H9 (cell line): ENCODE measurements around the gene GGA2. TPM values are rescaled to one million over a fixed set of nuclear protein-coding genes. Genes with fewer than 3 reads are reported as not detected.

Source experiments
- DNase-seq: peaks from one replicate; pipeline ENCODE4 v3.0.0-alpha.2; 2017
- H2AFZ ChIP-seq: one replicate; pipeline ENCODE4 v1.6.1; 2013; ENCODE audit warnings: mild to moderate bottlenecking, low read length, control low read depth, moderate library complexity
- H2AK5ac ChIP-seq: 2 replicates; pipeline ENCODE4 v1.6.1; 2013; ENCODE audit warnings: low read length, control low read depth, mixed read lengths; ENCODE audit not compliant: insufficient read length
- H2BK120ac ChIP-seq: one replicate; pipeline ENCODE4 v1.6.1; 2013; ENCODE audit warnings: low read depth, mild to moderate bottlenecking, low read length, control low read depth, inconsistent platforms; ENCODE audit not compliant: poor library complexity, severe bottlenecking
- H2BK12ac ChIP-seq: 2 replicates; pipeline ENCODE4 v1.6.1; 2013; ENCODE audit warnings: low read length, control low read depth, mixed read lengths, low read depth; ENCODE audit not compliant: insufficient read length
- H2BK15ac ChIP-seq: 2 replicates; pipeline ENCODE4 v1.6.1; 2013; ENCODE audit warnings: low read depth, low read length, control low read depth
- H2BK20ac ChIP-seq: one replicate; pipeline ENCODE4 v1.6.1; 2013; ENCODE audit warnings: low read depth, mild to moderate bottlenecking, low read length, control low read depth, inconsistent platforms; ENCODE audit not compliant: poor library complexity, severe bottlenecking
- H2BK5ac ChIP-seq: 2 replicates; pipeline ENCODE4 v1.6.1; 2013; ENCODE audit warnings: low read length, control low read depth, mixed read lengths; ENCODE audit not compliant: insufficient read length
- H3K14ac ChIP-seq: 2 replicates; pipeline ENCODE4 v1.6.1; 2013; ENCODE audit warnings: low read length, control low read depth; ENCODE audit not compliant: insufficient read depth
- H3K18ac ChIP-seq: 2 replicates; pipeline ENCODE4 v1.6.1; 2013; ENCODE audit warnings: low read depth, mild to moderate bottlenecking, mixed read lengths, low read length, control low read depth; ENCODE audit not compliant: insufficient read length
- H3K23ac ChIP-seq: 2 replicates; pipeline ENCODE4 v1.6.1; 2013; ENCODE audit warnings: low read length, control low read depth, mixed read lengths, low read depth; ENCODE audit not compliant: insufficient read length
- H3K23me2 ChIP-seq: 2 replicates; pipeline ENCODE4 v1.6.1; 2013; ENCODE audit warnings: low read depth, mild to moderate bottlenecking, mixed read lengths, low read length, control low read depth; ENCODE audit not compliant: insufficient read length, poor library complexity, severe bottlenecking
- H3K27ac ChIP-seq: 2 replicates; pipeline ENCODE4 v1.5.1; 2013; ENCODE audit warnings: low read length, control low read depth, mixed read lengths, low read depth; ENCODE audit not compliant: insufficient read length
- H3K27me3 ChIP-seq: 2 replicates; pipeline ENCODE4 v1.6.1; 2013; ENCODE audit warnings: low read length, control low read depth, inconsistent platforms; ENCODE audit not compliant: insufficient read depth
- H3K4ac ChIP-seq: 2 replicates; pipeline ENCODE4 v1.6.1; 2013; ENCODE audit warnings: low read depth, mild to moderate bottlenecking, control low read depth, inconsistent platforms, low read length, moderate library complexity
- H3K4me1 ChIP-seq: 2 replicates; pipeline ENCODE4 v1.6.1; 2013; ENCODE audit warnings: low read length, control low read depth, inconsistent platforms; ENCODE audit not compliant: insufficient read depth
- H3K4me2 ChIP-seq: 2 replicates; pipeline ENCODE4 v1.6.1; 2013; ENCODE audit warnings: low read length, control low read depth, mixed read lengths; ENCODE audit not compliant: insufficient read length, insufficient read depth
- H3K56ac ChIP-seq: 2 replicates; pipeline ENCODE4 v1.6.1; 2013; ENCODE audit warnings: low read depth, mild to moderate bottlenecking, mixed read lengths, low read length, control low read depth; ENCODE audit not compliant: insufficient read length
- H3K79me1 ChIP-seq: 2 replicates; pipeline ENCODE4 v1.6.1; 2013; ENCODE audit warnings: low read depth, mild to moderate bottlenecking, moderate library complexity, low read length, control low read depth, inconsistent platforms; ENCODE audit not compliant: insufficient read depth, poor library complexity, severe bottlenecking
- H3K79me2 ChIP-seq: 2 replicates; pipeline ENCODE4 v1.6.1; 2013; ENCODE audit warnings: low read length, control low read depth, inconsistent platforms; ENCODE audit not compliant: insufficient read depth
- H3K9ac ChIP-seq: 2 replicates; pipeline ENCODE4 v1.6.1; 2013; ENCODE audit warnings: low read length, control low read depth, mixed read lengths; ENCODE audit not compliant: insufficient read length; ENCODE audit errors: extremely low read depth
- H3K9me3 ChIP-seq: one replicate; pipeline ENCODE4 v1.6.1; 2013; ENCODE audit warnings: low read depth, low read length, inconsistent platforms; ENCODE audit not compliant: control insufficient read depth
- H3T11ph ChIP-seq: one replicate; pipeline ENCODE4 v1.6.1; 2013; ENCODE audit warnings: mild to moderate bottlenecking, low read length, control low read depth, inconsistent platforms
- H4K20me1 ChIP-seq: one replicate; pipeline ENCODE4 v1.6.1; 2013; ENCODE audit not compliant: control insufficient read depth, insufficient read length, insufficient read depth
- H4K5ac ChIP-seq: 2 replicates; pipeline ENCODE4 v1.6.1; 2013; ENCODE audit warnings: low read depth, mild to moderate bottlenecking, mixed read lengths, low read length, control low read depth; ENCODE audit not compliant: insufficient read length
- H4K8ac ChIP-seq: replicated peaks from 2 replicates; pipeline ENCODE4 v1.6.1; 2013; ENCODE audit warnings: low read length, control low read depth, mixed read lengths, low read depth; ENCODE audit not compliant: insufficient read length
- H4K91ac ChIP-seq: 2 replicates; pipeline ENCODE4 v1.6.1; 2013; ENCODE audit warnings: low read depth, mild to moderate bottlenecking, moderate library complexity, mixed read lengths, low read length, control low read depth; ENCODE audit not compliant: insufficient read length
- H3K27ac Mint-ChIP-seq, 3 experiments: 2 replicates in 2 of 3; 3 replicates in 1 of 3; pipeline ENCODE4 v1.8.0; 2020 to 2021; ENCODE audit warnings: mixed read lengths in 3 of 3, mild to moderate bottlenecking in 1 of 3, moderate library complexity in 1 of 3
- H3K27me3 Mint-ChIP-seq: 2 replicates; pipeline ENCODE4 v1.8.0; 2021; ENCODE audit warnings: low read depth, mild to moderate bottlenecking, moderate library complexity, mixed read lengths
- H3K36me3 Mint-ChIP-seq, 3 experiments: 2 replicates in 2 of 3; 3 replicates in 1 of 3; pipeline ENCODE4 v1.8.0; 2020 to 2021; ENCODE audit warnings: low read depth in 3 of 3, mixed read lengths in 3 of 3; ENCODE audit not compliant: insufficient read depth in 1 of 3
- H3K4me1 Mint-ChIP-seq, 2 experiments: 2 replicates each; pipeline ENCODE4 v1.8.0; 2020; ENCODE audit warnings: mixed read lengths in 2 of 2
- H3K4me3 Mint-ChIP-seq, 2 experiments: 2 replicates in 1 of 2; 3 replicates in 1 of 2; pipeline ENCODE4 v1.8.0; 2020 to 2021; ENCODE audit warnings: mild to moderate bottlenecking in 2 of 2, mixed read lengths in 2 of 2, moderate library complexity in 1 of 2
- H3K9me3 Mint-ChIP-seq, 2 experiments: 2 replicates in 1 of 2; 3 replicates in 1 of 2; pipeline ENCODE4 v1.8.0; 2020; ENCODE audit warnings: mild to moderate bottlenecking in 2 of 2, mixed read lengths in 2 of 2, moderate library complexity in 1 of 2
- WGBS: extraction: QIAGEN DNeasy Blood & Tissue Kit; methylation state at CpG from one replicate; pipeline ENCODE4 v1.1.7; 2013; ENCODE audit warnings: missing lambda C conversion rate, low lambda C conversion rate, mixed read lengths; ENCODE audit not compliant: insufficient read length; ENCODE audit errors: extremely low coverage; 5-methylcytosine and 5-hydroxymethylcytosine counted together
- total RNA-seq: library from RNA; stranded (reverse); gene quantifications from 2 replicates; pipeline ENCODE4 v1.2.1, GENCODE V29; 2021
- TF ChIP-seq, protein P1 (sequence below): fragments of 200-600 bp; sonication (generic); conservative IDR thresholded peaks from 3 replicates; pipeline ENCODE4 v1.8.0; 2021; ENCODE audit warnings: antibody characterized with exemption, mild to moderate bottlenecking

Gene GGA2
- total RNA-seq, 1 experiment from 2014 or later: 143 TPM

DNA sequence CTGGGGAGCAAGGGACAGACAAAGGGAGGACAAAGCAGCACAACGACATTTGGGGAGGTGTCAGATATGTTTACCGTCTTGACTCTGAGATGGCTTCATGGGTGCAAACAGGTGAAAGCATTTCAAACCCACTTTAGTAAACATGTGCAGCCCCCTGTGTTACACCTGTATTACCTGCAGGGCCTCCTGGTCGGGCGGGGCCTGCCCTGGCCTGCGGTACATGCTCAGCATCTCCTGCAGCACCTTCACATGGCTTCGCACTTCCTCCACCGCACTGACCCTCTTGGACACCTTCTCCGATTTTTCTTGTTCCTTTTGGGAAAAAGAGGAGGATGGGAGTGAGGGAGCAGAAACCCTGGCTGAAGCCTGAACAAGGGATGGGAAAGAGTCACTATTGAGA is 24.5 kb downstream of the GGA2 start:
- H3K23ac ChIP-seq: no peak overlapping the region
- no peak overlapping the region for H3K4ac ChIP-seq
- peaks cover 60 to 94% (median 90%) of the 10 kb centered on the region in 3 experiments; a peak in 6 of 7 replicates for H3K36me3 Mint-ChIP-seq
- H3K27me3 Mint-ChIP-seq: no peaks in the 10 kb centered on the region
- H3K4me3 Mint-ChIP-seq: no peak overlapping the region
- H3K27ac Mint-ChIP-seq: no peak overlapping the region
- no peak overlapping the region for H3K14ac ChIP-seq
- no peak overlapping the region for H2BK12ac ChIP-seq
- no peak overlapping the region for H3T11ph ChIP-seq
- no peak overlapping the region for H2AFZ ChIP-seq
- no peaks in the 10 kb centered on the region for H3K79me1 ChIP-seq
- no peaks in the 10 kb centered on the region for H3K4me1 Mint-ChIP-seq
- no peaks in the 10 kb centered on the region for H4K20me1 ChIP-seq
- TF ChIP-seq, protein P1, sequence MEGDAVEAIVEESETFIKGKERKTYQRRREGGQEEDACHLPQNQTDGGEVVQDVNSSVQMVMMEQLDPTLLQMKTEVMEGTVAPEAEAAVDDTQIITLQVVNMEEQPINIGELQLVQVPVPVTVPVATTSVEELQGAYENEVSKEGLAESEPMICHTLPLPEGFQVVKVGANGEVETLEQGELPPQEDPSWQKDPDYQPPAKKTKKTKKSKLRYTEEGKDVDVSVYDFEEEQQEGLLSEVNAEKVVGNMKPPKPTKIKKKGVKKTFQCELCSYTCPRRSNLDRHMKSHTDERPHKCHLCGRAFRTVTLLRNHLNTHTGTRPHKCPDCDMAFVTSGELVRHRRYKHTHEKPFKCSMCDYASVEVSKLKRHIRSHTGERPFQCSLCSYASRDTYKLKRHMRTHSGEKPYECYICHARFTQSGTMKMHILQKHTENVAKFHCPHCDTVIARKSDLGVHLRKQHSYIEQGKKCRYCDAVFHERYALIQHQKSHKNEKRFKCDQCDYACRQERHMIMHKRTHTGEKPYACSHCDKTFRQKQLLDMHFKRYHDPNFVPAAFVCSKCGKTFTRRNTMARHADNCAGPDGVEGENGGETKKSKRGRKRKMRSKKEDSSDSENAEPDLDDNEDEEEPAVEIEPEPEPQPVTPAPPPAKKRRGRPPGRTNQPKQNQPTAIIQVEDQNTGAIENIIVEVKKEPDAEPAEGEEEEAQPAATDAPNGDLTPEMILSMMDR: no peak
- no peak overlapping the region for H4K8ac ChIP-seq
- no peak overlapping the region for H2AK5ac ChIP-seq
- H4K91ac ChIP-seq: no peak overlapping the region
- no peak overlapping the region for H3K27ac ChIP-seq
- H2BK120ac ChIP-seq: no peak overlapping the region
- no peaks in the 10 kb centered on the region for H3K23me2 ChIP-seq
- no peak overlapping the region for H2BK5ac ChIP-seq
- no CpG with 5 or more reads among the region's 8 CpGs for WGBS
- H3K4me1 ChIP-seq: no peaks in the 10 kb centered on the region
- H2BK20ac ChIP-seq: no peak overlapping the region
- H3K9me3 ChIP-seq: no peaks in the 10 kb centered on the region
- no peaks in the 10 kb centered on the region for H3K27me3 ChIP-seq
- no peak overlapping the region for H3K56ac ChIP-seq
- no peak overlapping the region for H3K9ac ChIP-seq
- H3K9me3 Mint-ChIP-seq: no peaks in the 10 kb centered on the region
- H4K5ac ChIP-seq: no peak overlapping the region
- H3K4me2 ChIP-seq: no peak overlapping the region
- H2BK15ac ChIP-seq: no peak overlapping the region
- H3K79me2 ChIP-seq: no peaks in the 10 kb centered on the region
- H3K18ac ChIP-seq: no peak overlapping the region
- DNase-seq: no peak
